IPS DF 6.9 (cell line): ENCODE data around the gene KLK15.
A peak's percentile ranks its signal among the peaks of the same experiment; 100 is the strongest.

Source experiments
- DNase-seq: peaks from one replicate; pipeline ENCODE4 v3.0.0-alpha.2; 2013; ENCODE audit warnings: low read depth, low spot score
- H3K27ac ChIP-seq: one replicate; pipeline ENCODE4 v1.5.1; 2013; ENCODE audit warnings: low read length, control low read depth
- H3K27me3 ChIP-seq: 2 replicates; pipeline ENCODE4 v1.6.1; 2013; ENCODE audit warnings: mild to moderate bottlenecking, low read length; ENCODE audit not compliant: control insufficient read depth, insufficient read depth
- H3K36me3 ChIP-seq: 2 replicates; pipeline ENCODE4 v1.6.1; 2013; ENCODE audit warnings: low read length; ENCODE audit not compliant: control insufficient read depth, insufficient read depth
- H3K4me1 ChIP-seq: 2 replicates; pipeline ENCODE4 v1.6.1; 2013; ENCODE audit warnings: low read length; ENCODE audit not compliant: control insufficient read depth, insufficient read depth
- H3K4me3 ChIP-seq: 2 replicates; pipeline ENCODE4 v1.5.1; 2013; ENCODE audit warnings: mild to moderate bottlenecking, low read length
- H3K9me3 ChIP-seq: 2 replicates; pipeline ENCODE4 v1.6.1; 2013; ENCODE audit warnings: low read length, inconsistent platforms; ENCODE audit not compliant: control insufficient read depth, insufficient read depth
- WGBS: extraction: QIAGEN DNeasy Blood & Tissue Kit; methylation state at CpG from one replicate; pipeline ENCODE4 v1.1.7; 2013; ENCODE audit warnings: mixed read lengths, missing lambda C conversion rate; ENCODE audit not compliant: insufficient read length, insufficient coverage; 5-methylcytosine and 5-hydroxymethylcytosine counted together

Gene KLK15

DNA sequence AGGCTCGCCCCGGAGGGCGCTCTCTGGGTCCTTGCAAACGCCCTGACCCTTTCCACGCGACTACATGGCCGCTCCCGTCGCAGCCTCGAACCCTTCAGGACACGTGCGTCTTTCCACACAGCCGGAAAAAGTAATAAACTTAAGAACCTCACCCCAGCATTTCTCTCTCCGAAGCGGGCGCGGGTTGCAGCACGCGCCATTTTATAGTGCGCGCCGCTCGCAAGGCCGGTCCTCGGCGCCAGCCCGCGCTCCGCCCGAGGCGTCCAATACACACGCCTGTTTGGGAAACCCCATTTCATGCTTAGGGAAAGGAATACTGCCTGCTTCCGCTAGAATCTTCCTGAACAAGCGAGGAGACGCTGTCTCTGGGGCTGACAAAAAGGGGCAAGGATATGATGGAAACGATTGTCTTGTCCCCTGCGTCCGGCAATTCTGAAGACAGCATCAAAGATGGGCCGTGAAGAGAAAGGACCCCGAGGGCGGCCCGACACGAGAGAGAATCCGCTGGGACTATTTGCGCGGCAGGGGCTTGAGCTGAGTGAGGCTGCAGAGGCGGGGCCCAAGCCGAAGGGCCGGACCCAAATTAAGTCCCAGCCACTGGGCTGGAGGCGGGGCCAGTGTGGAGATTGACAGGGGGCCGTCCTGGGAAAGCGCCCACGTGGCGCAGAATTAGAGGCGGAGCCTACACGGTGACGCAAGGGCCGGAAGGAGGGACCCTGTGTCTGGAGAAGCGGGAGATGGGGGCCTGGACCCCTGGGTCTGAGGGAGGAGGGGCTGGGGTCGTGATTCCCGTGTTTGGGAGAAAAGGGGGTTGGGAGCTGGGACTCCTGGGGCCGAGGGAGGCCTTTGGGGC is 28.7 kb downstream of the KLK15 start:
- Histone ChIP-seq H3K4me1 (no peaks in the 10 kb centered on the region), H3K36me3 (peaks cover 10% of the 10 kb centered on the region), H3K27ac (no peak overlapping the region), H3K27me3 (no peaks in the 10 kb centered on the region), H3K4me3 (peak overlapping the region; percentile 100), H3K9me3 (no peaks in the 10 kb centered on the region)
- WGBS = no CpG with 5 or more reads among the region's 62 CpGs
- DNase-seq = peak; percentile 92

GRCh38 chr19:50803633-50804419 is 29.5 kb downstream of the KLK15 start:
- H3K9me3 ChIP-seq = no peaks in the 10 kb centered on the region
- no peak for DNase-seq
- no CpG with 5 or more reads among the region's 40 CpGs for WGBS
- H3K4me1 ChIP-seq = no peaks in the 10 kb centered on the region
- H3K27me3 ChIP-seq = no peaks in the 10 kb centered on the region
- H3K36me3 ChIP-seq = peaks cover 19% of the 10 kb centered on the region
- peak overlapping the region; percentile 100 for H3K4me3 ChIP-seq
- no peak overlapping the region for H3K27ac ChIP-seq

DNA sequence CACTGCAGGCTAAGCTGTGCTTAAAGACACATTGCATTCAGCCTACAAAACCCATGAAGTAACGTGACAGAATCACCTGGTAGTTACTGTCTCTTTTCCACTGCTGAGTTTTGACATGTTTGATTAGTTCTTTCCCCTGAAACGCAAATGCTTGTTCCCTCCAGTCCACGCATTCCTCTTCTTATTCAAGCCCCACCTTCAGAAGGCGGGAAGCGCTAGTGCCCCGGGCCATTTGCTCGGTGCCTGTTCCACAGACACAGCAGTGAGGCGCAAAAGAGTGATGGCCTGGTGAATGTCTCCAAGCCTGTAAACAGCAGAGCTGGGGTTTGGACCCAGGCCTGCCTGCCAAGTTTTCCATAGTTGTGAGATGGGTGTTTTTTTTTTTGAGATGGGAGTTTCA is 32.3 kb downstream of the KLK15 start:
- Histone ChIP-seq H3K4me3 (no peak overlapping the region), H3K9me3 (no peaks in the 10 kb centered on the region), H3K27me3 (no peaks in the 10 kb centered on the region), H3K36me3 (peaks cover 35% of the 10 kb centered on the region), H3K4me1 (peaks cover 3% of the 10 kb centered on the region; the same call in 1 of the 2 replicates), H3K27ac (no peak overlapping the region)
- no peak for DNase-seq
- no CpG with 5 or more reads among the region's 8 CpGs for WGBS

DNA sequence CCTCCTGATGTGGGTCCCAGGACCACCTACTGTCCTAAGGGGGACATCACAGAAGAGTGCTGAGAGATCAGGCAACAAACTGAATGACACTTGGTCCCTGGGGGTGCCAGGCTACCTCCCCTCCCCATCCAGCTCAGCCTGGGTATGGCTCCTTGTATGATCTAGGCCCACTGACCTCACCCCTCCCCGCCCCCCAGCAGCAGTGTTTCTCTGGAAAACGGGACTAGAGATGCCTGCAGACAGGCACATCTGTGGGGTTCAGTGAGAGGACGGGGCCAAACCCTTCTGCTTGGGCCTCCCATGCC is 33.9 kb downstream of the KLK15 start:
- Histone ChIP-seq H3K27ac (no peak overlapping the region), H3K36me3 (peaks cover 35% of the 10 kb centered on the region), H3K4me1 (peaks cover 3% of the 10 kb centered on the region; the same call in 1 of the 2 replicates), H3K4me3 (no peak overlapping the region), H3K27me3 (no peaks in the 10 kb centered on the region), H3K9me3 (no peaks in the 10 kb centered on the region)
- no CpG with 5 or more reads among the region's 3 CpGs for WGBS
- DNase-seq = no peak

GRCh38 chr19:50798659-50799546 is 34.5 kb downstream of the KLK15 start:
- no peak overlapping the region for H3K27ac ChIP-seq
- H3K9me3 ChIP-seq = no peaks in the 10 kb centered on the region
- H3K4me3 ChIP-seq = no peak overlapping the region
- peaks cover 35% of the 10 kb centered on the region for H3K36me3 ChIP-seq
- no peak for DNase-seq
- H3K27me3 ChIP-seq = no peaks in the 10 kb centered on the region
- WGBS = no CpG with 5 or more reads among the region's 21 CpGs
- H3K4me1 ChIP-seq = peaks cover 4% of the 10 kb centered on the region; the same call in 1 of the 2 replicates

GRCh38 chr19:50797781-50798658 is 35.4 kb downstream of the KLK15 start:
- WGBS = no CpG with 5 or more reads among the region's 18 CpGs
- Histone ChIP-seq H3K4me3 (no peak overlapping the region), H3K27me3 (no peaks in the 10 kb centered on the region), H3K4me1 (peaks cover 4% of the 10 kb centered on the region; the same call in 1 of the 2 replicates), H3K9me3 (no peaks in the 10 kb centered on the region), H3K27ac (no peak overlapping the region), H3K36me3 (peaks cover 35% of the 10 kb centered on the region)
- no peak for DNase-seq

- H3K36me3 ChIP-seq = peaks cover 35% of the 10 kb centered on the region
- H3K4me3 ChIP-seq = no peak overlapping the region
- no peaks in the 10 kb centered on the region for H3K9me3 ChIP-seq
- H3K4me1 ChIP-seq = peaks cover 4% of the 10 kb centered on the region; the same call in 1 of the 2 replicates
- no peak overlapping the region for H3K27ac ChIP-seq
- no CpG with 5 or more reads among the region's 7 CpGs for WGBS
- no peak for DNase-seq
- H3K27me3 ChIP-seq = no peaks in the 10 kb centered on the region
Measured at GRCh38 chr19:50797429-50797780, 36.0 kb downstream of the KLK15 start.

GRCh38 chr19:50796634-50797428 is 36.5 kb downstream of the KLK15 start:
- peaks cover 4% of the 10 kb centered on the region; the same call in 1 of the 2 replicates for H3K4me1 ChIP-seq
- no CpG with 5 or more reads among the region's 8 CpGs for WGBS
- DNase-seq = no peak
- no peaks in the 10 kb centered on the region for H3K9me3 ChIP-seq
- H3K27ac ChIP-seq = no peak overlapping the region
- H3K27me3 ChIP-seq = no peaks in the 10 kb centered on the region
- H3K36me3 ChIP-seq = peaks cover 32% of the 10 kb centered on the region
- H3K4me3 ChIP-seq = no peak overlapping the region

DNA sequence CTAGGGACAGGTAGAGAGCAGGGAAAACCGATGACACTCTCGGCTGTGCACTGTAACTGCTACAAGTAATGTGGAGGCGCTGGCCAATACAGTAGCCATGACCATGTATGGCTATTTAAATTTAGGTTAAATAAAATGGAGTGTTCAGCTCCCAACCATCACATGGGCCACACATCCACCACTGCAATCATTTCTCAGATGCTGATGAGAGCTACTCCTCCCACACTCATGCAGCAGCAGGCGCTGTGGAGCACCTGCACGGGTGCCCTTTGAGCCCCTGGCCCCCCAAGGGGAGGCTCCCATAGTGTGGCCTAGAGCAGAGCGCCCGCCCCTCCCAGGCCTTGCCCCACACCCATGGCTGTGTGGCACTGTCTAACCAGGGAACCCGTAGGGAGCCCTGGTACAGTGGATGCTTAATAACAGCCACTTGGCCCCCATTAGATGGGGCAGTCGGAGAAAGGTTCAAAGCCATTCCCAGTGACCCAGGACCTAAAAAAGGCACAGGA is 37.2 kb downstream of the KLK15 start:
- Histone ChIP-seq H3K9me3 (no peaks in the 10 kb centered on the region), H3K36me3 (peaks cover 32% of the 10 kb centered on the region), H3K4me1 (peaks cover 4% of the 10 kb centered on the region; the same call in 1 of the 2 replicates), H3K27ac (no peak overlapping the region), H3K4me3 (no peak overlapping the region), H3K27me3 (no peaks in the 10 kb centered on the region)
- DNase-seq = no peak
- WGBS = no CpG with 5 or more reads among the region's 9 CpGs
